Skeletal muscle satellite cell (primary cell): Measurements from ENCODE around the gene ZFYVE19. TPM values are rescaled to one million over a fixed set of nuclear protein-coding genes. Genes with fewer than 3 reads are reported as not detected.

Experiments used
- H3K27me3 ChIP-seq: 2 replicates; pipeline ENCODE4 v1.7.0; 2013; ENCODE audit warnings: low read length; ENCODE audit not compliant: control insufficient read depth, insufficient read depth
- H3K36me3 ChIP-seq: 2 replicates; pipeline ENCODE4 v1.7.0; 2013; ENCODE audit warnings: mild to moderate bottlenecking, control low read depth, low read length; ENCODE audit not compliant: insufficient read depth
- H3K4me1 ChIP-seq: 2 replicates; pipeline ENCODE4 v1.7.0; 2013; ENCODE audit warnings: low read length; ENCODE audit not compliant: control insufficient read depth, insufficient read depth
- H3K4me2 ChIP-seq: 2 replicates; pipeline ENCODE4 v1.7.0; 2013; ENCODE audit warnings: mild to moderate bottlenecking, low read length
- H3K4me3 ChIP-seq: 2 replicates; pipeline ENCODE4 v1.7.0; 2013; ENCODE audit warnings: low read length
- H3K9ac ChIP-seq: 2 replicates; pipeline ENCODE4 v1.7.0; 2013; ENCODE audit warnings: mild to moderate bottlenecking, low read depth, low read length, moderate library complexity
- H3K9me3 ChIP-seq: replicated peaks from 2 replicates; pipeline ENCODE4 v1.7.0; 2013; ENCODE audit warnings: mild to moderate bottlenecking, control low read depth, low read length
- total RNA-seq: library from RNA; depleted of rRNA; stranded (reverse); fragments of >200 nt; gene quantifications from 2 replicates; pipeline ENCODE4 v1.2.3, GENCODE V29; 2012; rRNA removed

ZFYVE19 gene, protein sequence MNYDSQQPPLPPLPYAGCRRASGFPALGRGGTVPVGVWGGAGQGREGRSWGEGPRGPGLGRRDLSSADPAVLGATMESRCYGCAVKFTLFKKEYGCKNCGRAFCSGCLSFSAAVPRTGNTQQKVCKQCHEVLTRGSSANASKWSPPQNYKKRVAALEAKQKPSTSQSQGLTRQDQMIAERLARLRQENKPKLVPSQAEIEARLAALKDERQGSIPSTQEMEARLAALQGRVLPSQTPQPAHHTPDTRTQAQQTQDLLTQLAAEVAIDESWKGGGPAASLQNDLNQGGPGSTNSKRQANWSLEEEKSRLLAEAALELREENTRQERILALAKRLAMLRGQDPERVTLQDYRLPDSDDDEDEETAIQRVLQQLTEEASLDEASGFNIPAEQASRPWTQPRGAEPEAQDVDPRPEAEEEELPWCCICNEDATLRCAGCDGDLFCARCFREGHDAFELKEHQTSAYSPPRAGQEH
- 16.6 and 18.0 TPM in 2 replicates for total RNA-seq

DNA sequence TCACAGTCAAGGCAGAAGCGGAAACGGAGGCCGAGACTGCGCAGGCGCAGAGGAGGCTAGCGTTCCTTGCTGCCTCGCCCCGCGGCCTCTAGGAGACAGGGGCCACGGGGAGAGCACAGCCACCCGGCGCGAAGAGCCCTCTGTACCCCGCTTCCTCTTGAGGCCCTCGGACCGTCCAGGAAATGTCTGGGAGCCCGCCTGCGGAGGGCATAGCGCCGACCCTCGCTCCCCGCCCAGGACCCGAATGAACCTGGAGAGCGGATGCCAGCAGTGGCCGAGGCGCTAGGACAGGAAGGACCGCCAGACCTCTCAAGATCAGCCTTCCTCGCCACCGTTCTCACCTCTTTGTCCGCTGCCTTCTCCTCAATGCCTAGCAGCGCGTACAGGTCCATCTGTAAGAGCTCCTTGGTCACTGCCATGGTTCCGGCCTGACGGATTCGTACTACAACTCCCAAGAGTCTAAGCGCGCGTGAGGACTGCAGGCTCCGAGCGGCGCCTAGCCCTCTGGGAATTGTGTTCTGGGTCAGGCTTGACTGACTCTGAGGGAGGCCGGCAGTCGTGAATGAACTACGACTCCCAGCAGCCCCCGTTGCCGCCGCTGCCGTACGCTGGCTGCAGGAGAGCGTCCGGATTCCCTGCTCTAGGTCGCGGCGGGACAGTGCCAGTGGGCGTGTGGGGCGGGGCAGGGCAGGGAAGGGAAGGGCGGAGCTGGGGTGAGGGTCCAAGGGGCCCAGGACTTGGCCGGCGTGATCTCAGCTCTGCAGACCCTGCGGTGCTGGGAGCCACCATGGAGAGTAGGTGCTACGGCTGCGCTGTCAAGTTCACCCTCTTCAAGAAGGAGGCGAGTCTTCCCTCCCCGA is at the start of gene ZFYVE19, which contains the start of gene DNAJC17:
ZFYVE19 (plus strand) TSS at position 62 of the 860 bp plus-strand sequence; CDS start at position 563, 501 bp downstream.
DNAJC17 (minus strand) TSS at position 446 of the 860 bp plus-strand sequence; CDS start at position 419, 27 bp downstream.
- peaks cover 24% of the 10 kb centered on the region for H3K36me3 ChIP-seq
- H3K4me3 ChIP-seq = peak within 1 kb of the TSS; percentile 87

DNA sequence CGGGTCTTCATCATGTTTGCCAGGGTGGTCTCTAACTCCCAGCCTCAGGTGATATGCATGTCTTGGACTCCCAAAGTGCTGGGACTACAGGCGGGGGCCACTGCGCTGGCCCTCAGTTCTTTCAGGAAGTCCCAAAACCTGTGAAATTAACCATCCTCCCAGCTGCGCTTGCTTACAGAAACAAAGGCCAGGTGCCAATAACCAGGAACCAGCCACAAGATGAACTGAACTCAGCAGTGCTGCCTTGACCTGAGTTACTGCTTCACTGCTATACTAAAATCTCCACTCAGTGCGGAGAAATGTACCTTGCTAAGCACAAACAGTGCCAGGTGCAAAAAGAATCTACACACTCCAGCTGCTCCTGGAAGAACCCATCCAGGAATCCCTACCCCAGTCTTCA is 46.9 kb upstream of the ZFYVE19 start:
- Histone ChIP-seq H3K4me2 (no peak overlapping the region), H3K27me3 (peaks cover 4% of the 10 kb centered on the region), H3K4me3 (no peak overlapping the region), H3K9me3 (no peaks in the 10 kb centered on the region), H3K36me3 (no peaks in the 10 kb centered on the region), H3K9ac (no peak overlapping the region), H3K4me1 (peaks cover 28% of the 10 kb centered on the region)

More for the DNA sequence above, at the start of gene ZFYVE19, which contains the start of gene DNAJC17:
- Histone ChIP-seq H3K27me3 (no peaks in the 10 kb centered on the region), H3K4me1 (peaks cover 16% of the 10 kb centered on the region), H3K4me2 (peak within 1 kb of the TSS; percentile 82), H3K9ac (peak within 1 kb of the TSS; percentile 93), H3K9me3 (no peaks in the 10 kb centered on the region)

DNA sequence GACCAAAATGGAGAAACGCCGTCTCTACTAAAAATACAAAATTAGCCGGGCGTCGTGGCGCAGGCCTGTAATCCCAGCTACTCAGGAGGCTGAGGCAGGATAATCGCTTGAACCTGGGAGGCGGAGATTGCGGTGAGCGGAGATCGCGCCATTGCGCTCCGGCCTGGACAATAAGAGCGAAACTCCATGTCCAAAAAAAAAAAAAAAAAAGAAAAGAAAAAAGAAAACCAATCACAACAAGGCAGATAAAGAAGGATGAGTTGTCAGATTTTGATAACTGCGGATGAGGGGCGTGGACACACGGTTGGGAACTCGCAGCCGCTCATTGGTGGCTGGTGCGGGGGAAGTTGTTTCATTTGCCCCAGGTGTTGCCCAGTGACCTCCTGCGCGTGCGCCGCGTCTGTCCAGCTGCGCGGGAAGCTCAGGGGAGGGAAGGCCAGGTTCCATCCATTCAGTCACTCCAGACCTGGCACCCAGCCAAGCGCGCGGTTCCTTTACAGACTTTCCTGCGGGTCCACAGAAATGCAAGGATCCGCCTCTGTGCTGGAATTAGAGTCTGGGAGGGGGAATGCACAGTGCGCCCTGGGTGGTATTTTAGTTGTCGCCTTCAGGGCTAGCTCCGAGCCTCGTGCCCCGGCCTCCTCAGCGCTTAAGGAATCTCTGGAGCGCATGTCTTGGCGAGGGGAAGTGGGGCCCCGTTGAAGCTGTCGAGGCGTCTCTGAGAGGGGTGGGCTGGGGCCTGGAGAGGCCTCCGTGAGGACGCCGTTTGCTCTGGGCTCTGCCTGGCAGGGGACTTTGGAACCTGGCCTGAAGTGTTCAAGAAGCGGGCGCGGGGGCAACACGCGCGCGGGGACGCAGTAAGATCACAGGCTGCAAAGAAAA is 43.7 kb upstream of the ZFYVE19 start:
- Histone ChIP-seq H3K4me3 (peak overlapping the region; percentile 78), H3K4me2 (peak overlapping the region; percentile 99), H3K9me3 (no peaks in the 10 kb centered on the region), H3K9ac (peak overlapping the region; percentile 65), H3K36me3 (peaks cover 5% of the 10 kb centered on the region), H3K27me3 (peaks cover 4% of the 10 kb centered on the region), H3K4me1 (peaks cover 46% of the 10 kb centered on the region)

DNA sequence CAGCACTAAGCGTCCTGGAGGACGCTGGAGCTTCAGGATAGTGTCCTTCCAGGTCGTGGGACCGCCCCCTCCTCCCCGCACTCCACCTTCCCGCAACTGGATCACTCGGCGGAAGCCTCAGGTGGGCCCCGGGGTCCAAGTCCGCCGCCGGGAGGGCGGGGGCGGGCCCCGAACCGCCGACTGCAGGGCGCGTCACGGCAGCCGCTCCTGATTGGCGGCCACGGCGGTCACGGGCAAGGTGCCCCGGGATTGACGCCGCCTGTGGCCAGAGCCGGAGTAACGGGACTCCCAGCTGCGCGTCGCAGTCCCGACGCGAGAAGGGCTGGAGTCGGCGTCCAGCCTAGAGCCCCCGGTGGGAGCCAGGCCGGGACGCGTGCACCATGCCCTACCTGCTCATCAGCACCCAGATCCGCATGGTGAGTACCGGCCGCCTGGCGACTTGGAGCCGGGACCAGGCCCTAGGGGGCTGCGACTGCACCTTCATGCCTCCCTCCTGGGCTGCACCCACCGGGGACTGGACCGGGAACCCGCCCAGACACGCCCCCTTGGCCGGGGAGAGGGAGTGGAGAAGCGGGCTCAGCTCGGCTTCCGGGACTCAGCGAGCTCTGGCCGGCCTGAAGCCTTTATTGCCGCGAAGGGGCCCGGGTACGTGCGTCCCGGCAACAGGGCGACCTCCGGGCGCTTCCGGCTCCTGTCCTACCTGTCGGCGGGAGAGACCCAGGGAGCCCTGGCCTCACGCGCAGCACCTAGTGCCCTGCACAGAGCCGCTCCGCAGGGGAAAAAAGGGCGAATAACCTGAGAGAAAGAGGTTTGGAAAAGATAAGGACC is 42.9 kb upstream of the ZFYVE19 start, which contains the start of gene GCHFR:
GCHFR (plus strand) TSS at position 268 of the 828 bp plus-strand sequence; CDS start at position 381, 113 bp downstream.
- Histone ChIP-seq H3K36me3 (peaks cover 13% of the 10 kb centered on the region), H3K27me3 (peaks cover 4% of the 10 kb centered on the region), H3K4me2 (peak within 1 kb of the TSS; percentile 99), H3K4me1 (peaks cover 46% of the 10 kb centered on the region), H3K9me3 (no peaks in the 10 kb centered on the region), H3K9ac (peak within 1 kb of the TSS; percentile 65), H3K4me3 (peak within 1 kb of the TSS; percentile 78)

DNA sequence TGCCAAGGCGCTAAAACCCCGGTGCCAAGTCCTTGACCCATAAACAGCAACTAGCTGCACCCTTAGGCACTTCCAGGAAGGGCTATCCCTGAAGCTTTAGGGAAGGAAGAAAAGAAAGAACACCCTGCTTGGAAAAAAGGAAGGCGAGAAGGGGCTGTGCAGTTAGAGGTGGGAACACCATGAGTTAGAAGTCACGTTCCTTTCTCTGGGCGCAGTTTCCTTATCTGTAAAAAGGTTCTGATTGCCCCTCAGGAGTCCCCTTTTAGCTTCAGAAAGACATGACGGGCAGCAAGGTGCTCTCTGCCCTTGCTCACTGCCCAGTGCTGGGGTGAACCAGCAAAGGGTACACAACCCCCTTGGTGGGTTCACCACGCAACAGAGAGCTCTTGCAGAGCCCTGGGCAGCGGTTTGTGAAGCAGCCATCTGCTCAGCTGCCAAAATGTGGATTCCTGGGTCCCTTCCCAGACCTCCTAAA is 42.2 kb upstream of the ZFYVE19 start:
- H3K4me2 ChIP-seq = peak overlapping the region; percentile 99
- peak overlapping the region; percentile 62 for H3K9ac ChIP-seq
- peaks cover 15% of the 10 kb centered on the region for H3K36me3 ChIP-seq
- H3K9me3 ChIP-seq = no peaks in the 10 kb centered on the region
- H3K4me1 ChIP-seq = peaks cover 46% of the 10 kb centered on the region
- H3K4me3 ChIP-seq = peak overlapping the region; percentile 78
- H3K27me3 ChIP-seq = peaks cover 4% of the 10 kb centered on the region

DNA sequence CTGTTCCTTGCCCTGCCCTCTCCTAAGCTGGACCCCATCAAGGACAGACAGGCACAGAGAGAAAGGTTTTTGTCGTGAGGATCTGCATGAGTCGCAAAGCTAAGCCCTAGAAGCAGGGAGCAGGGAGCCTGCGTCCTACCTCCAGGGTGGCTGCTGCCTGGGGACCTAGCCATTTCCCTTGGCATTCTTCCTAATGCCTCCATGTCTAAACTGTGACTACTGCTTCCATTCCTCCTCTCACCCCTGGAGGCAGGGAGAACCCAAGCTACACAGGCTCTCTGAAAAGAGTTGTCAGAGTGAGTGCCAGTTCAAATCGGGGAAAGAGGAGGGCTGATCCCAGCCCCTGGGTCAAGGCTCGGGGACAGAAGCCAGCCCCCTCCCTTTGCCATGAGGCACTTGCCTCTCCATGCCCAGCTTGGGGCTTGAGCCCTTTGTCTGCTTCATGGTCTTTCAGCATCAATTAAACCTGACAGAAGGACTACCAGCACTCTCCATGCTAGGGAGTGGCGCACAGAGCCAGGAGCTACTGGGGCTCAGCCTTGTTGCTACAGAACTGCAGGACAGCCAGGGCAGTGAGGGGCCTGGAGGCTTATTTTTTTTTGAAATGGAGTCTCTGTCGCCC is 40.6 kb upstream of the ZFYVE19 start:
- Histone ChIP-seq H3K4me2 (peak overlapping the region; percentile 99), H3K9me3 (no peaks in the 10 kb centered on the region), H3K36me3 (peaks cover 22% of the 10 kb centered on the region), H3K4me1 (peaks cover 46% of the 10 kb centered on the region), H3K9ac (no peak overlapping the region), H3K4me3 (no peak overlapping the region), H3K27me3 (no peaks in the 10 kb centered on the region)

DNA sequence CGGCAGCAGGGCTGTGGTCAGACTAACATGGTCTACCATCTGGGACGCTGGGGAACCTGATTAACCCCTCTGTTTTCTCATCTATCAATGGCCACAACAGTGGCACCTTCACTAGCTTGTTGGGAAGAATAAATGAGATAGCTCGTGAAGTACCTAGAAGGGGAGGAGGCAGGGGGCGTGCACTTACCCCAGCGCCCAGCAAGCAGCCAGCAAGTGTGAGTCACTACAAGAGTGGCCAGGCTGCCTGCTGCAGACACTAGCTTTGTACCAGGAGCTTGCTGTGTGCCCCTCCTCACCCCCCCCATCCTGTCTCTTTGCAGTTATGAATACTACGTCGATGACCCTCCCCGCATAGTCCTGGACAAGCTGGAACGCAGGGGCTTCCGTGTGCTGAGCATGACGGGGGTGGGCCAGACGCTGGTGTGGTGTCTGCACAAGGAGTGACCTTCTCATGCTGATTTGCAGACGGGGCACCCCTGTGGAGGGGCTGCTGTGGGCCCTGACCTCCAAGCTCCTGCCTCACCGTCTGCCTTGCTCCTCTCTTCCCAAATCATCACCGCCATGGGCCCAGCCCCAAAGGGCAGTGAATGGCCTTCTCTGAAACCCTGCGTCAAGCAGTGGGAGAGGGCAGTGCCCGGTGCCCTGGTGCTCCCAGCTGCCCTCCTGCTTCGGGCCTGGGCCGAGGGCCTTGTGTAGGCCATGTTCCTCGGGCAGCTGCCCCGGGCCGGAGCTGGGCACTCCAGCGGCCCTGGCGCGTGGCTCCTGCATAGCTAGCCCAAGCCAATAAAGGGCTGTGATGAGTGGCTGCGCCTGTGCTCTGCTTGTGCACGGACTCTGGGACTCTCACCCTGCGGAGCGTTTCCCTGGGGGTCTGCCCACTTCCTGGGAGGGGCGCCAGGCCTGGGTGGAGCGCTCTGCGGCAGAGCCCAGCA is 39.7 kb upstream of the ZFYVE19 start:
- Histone ChIP-seq H3K4me1 (peaks cover 46% of the 10 kb centered on the region), H3K9ac (no peak overlapping the region), H3K27me3 (no peaks in the 10 kb centered on the region), H3K4me3 (no peak overlapping the region), H3K9me3 (no peaks in the 10 kb centered on the region), H3K36me3 (peaks cover 30% of the 10 kb centered on the region), H3K4me2 (no peak overlapping the region)

DNA sequence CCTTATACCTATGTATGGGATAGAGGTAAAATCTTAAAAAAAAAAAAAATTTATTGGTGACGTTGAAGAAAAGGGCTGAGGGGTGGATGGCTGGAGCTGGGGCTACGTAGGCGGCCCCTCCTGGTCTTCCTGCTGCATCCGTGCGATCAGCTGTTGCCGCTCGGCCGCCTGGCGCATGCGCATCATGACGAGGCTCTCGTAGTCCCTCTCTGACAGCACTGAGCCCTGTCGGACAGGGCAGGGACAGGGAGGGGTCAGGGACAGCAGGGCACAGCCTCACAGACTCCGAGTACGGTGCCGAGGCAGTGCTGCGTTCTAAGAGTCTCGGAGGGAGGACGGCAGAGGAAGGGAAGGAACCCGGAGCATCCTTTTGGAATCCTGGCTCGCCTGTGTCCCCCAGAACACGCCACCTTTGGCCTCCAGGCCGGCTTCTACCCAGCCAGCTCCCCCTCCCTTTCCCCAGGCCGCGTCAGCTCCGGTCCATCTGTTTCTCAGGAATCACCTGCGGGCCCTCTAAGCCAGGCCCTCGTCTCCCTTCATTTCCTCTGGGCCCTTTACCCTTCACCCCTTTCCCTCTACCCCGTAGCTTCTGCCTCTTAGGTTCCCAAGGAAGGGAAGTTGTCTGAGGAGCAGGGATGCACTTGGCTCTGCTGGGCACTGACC is 38.9 kb upstream of the ZFYVE19 start:
- peaks cover 45% of the 10 kb centered on the region for H3K4me1 ChIP-seq
- no peak overlapping the region for H3K4me2 ChIP-seq
- H3K4me3 ChIP-seq = no peak overlapping the region
- H3K9ac ChIP-seq = no peak overlapping the region
- H3K36me3 ChIP-seq = peaks cover 31% of the 10 kb centered on the region
- H3K27me3 ChIP-seq = no peaks in the 10 kb centered on the region
- H3K9me3 ChIP-seq = no peaks in the 10 kb centered on the region
